ENCODE results near the gene JAG1. TPM values are rescaled to one million over a fixed set of nuclear protein-coding genes. Genes with fewer than 3 reads are reported as not detected.
A peak's percentile ranks its signal among the peaks of the same experiment; 100 is the strongest.

JAG1 gene
- total RNA-seq, 4 donors from 2014 or later: 35.2 to 73.5 (median 65.3) TPM

GRCh38 chr20:10675450-10675848, 1.6 kb upstream of the JAG1 start:
- DNase-seq: no peak
- no peaks in the 10 kb centered on the region for H3K36me3 ChIP-seq
- H3K4me3 ChIP-seq: peak overlapping the region in 2 of 4 donors; percentile 84 to 93
- H3K4me1 ChIP-seq: peaks cover 0 to 17% (median 3%) of the 10 kb centered on the region in 4 donors
- TF ChIP-seq CTCF (IDR thresholded peaks at IDR 0.05) (no peak), POLR2A (IDR thresholded peaks at IDR 0.05) (no peak)
- H3K27me3 ChIP-seq: no peaks in the 10 kb centered on the region
- peak overlapping the region in 3 of 4 donors; percentile 94 to 100 (median 97) for H3K27ac ChIP-seq
- no peaks in the 10 kb centered on the region for H3K9me3 ChIP-seq

GRCh38 chr20:10674684-10675449, 1.1 kb upstream of the JAG1 start:
- Histone ChIP-seq H3K4me3 (peak overlapping the region; percentile 52 to 93 (median 73)), H3K27ac (peak overlapping the region; percentile 72 to 100 (median 96)), H3K4me1 (peaks cover 0 to 21% (median 3%) of the 10 kb centered on the region in 4 donors), H3K9me3 (no peaks in the 10 kb centered on the region), H3K36me3 (no peaks in the 10 kb centered on the region), H3K27me3 (no peaks in the 10 kb centered on the region)
- TF ChIP-seq POLR2A (IDR thresholded peaks at IDR 0.05) (no peak), CTCF (IDR thresholded peaks at IDR 0.05) (peak in 5 of 6 experiments; percentile 30 to 97 (median 96))
- peak; percentile 25 to 90 (median 87) for DNase-seq

- TF ChIP-seq CTCF (IDR thresholded peaks at IDR 0.05): peak in 1 of 6 experiments; percentile 10
- TF ChIP-seq POLR2A (IDR thresholded peaks at IDR 0.05): no peak
- peaks cover 0 to 4% (median 0%) of the 10 kb centered on the region in 3 donors for H3K36me3 ChIP-seq
- peaks cover 0 to 25% (median 3%) of the 10 kb centered on the region in 4 donors for H3K4me1 ChIP-seq
- DNase-seq: peak in 2 of 3 donors; percentile 53 to 75
- H3K9me3 ChIP-seq: no peaks in the 10 kb centered on the region
- H3K4me3 ChIP-seq: peak overlapping the region; percentile 52 to 93 (median 73)
- no peaks in the 10 kb centered on the region for H3K27me3 ChIP-seq
- peak overlapping the region; percentile 72 to 100 (median 96) for H3K27ac ChIP-seq
Observed at GRCh38 chr20:10673176-10673841, 490 bp downstream of the JAG1 start.

GRCh38 chr20:10672624-10673127, 1.1 kb downstream of the JAG1 start:
- Histone ChIP-seq H3K9me3 (no peaks in the 10 kb centered on the region), H3K27me3 (no peaks in the 10 kb centered on the region), H3K4me1 (peaks cover 0 to 25% (median 3%) of the 10 kb centered on the region in 4 donors), H3K4me3 (peak overlapping the region; percentile 52 to 93 (median 73)), H3K27ac (peak overlapping the region; percentile 72 to 100 (median 96)), H3K36me3 (peaks cover 0 to 8% (median 0%) of the 10 kb centered on the region in 3 donors)
- DNase-seq: peak in 2 of 3 donors; percentile 81 to 85
- TF ChIP-seq CTCF (IDR thresholded peaks at IDR 0.05) (no peak), POLR2A (IDR thresholded peaks at IDR 0.05) (peak; percentile 43 to 45)

GRCh38 chr20:10671919-10672623, 1.7 kb downstream of the JAG1 start:
- TF ChIP-seq POLR2A (IDR thresholded peaks at IDR 0.05) (no peak), CTCF (IDR thresholded peaks at IDR 0.05) (no peak)
- peak in 2 of 3 donors; percentile 69 to 77 for DNase-seq

More at GRCh38 chr20:10671919-10672623, 1.7 kb downstream of the JAG1 start:
- Histone ChIP-seq H3K4me1 (peaks cover 0 to 25% (median 3%) of the 10 kb centered on the region in 4 donors), H3K9me3 (no peaks in the 10 kb centered on the region), H3K36me3 (peaks cover 0 to 14% (median 0%) of the 10 kb centered on the region in 3 donors), H3K27me3 (no peaks in the 10 kb centered on the region), H3K4me3 (peak overlapping the region; percentile 52 to 93 (median 73)), H3K27ac (peak overlapping the region; percentile 72 to 100 (median 96))
